ENCODE data around the gene MOGAT3.

MOGAT3 gene, protein sequence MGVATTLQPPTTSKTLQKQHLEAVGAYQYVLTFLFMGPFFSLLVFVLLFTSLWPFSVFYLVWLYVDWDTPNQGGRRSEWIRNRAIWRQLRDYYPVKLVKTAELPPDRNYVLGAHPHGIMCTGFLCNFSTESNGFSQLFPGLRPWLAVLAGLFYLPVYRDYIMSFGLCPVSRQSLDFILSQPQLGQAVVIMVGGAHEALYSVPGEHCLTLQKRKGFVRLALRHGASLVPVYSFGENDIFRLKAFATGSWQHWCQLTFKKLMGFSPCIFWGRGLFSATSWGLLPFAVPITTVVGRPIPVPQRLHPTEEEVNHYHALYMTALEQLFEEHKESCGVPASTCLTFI

GRCh38 chr7:101200862-101201599 is at the start of gene MOGAT3:
Gene MOGAT3 (minus strand): TSS chr7:101201036. CDS start chr7:101200854, 182 bp downstream.
- no peak for DNase-seq (ENCODE audit: low read depth)

GRCh38 chr7:101250324-101250723 is 49.5 kb upstream of the MOGAT3 start:
- no peak for DNase-seq (ENCODE audit: low read depth)

DNA sequence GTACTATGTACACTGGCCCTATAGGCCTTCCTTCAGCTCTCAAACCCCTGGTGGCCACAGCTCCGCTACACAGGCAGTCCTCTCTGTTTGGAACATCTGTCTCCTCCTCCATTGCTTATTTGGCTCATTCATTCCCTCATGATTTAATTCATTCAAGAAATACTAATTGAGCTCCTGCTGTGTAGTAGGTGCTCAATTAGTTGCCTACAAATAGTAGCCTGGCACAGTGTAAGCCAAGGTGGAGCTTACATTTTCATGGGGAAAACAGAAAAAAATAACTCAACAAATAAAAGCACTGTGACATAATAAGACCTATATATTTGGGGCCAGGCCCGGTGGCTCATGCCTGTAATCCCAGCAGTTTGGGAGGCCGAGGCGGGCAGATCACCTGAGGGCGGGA is 47.4 kb upstream of the MOGAT3 start:
- no peak for DNase-seq (ENCODE audit: low read depth)

- no peak for DNase-seq (ENCODE audit: low read depth)
Measured at GRCh38 chr7:101245147-101245668, 44.4 kb upstream of the MOGAT3 start.

- peak; percentile 90 for DNase-seq (ENCODE audit: low read depth)
Measured at GRCh38 chr7:101244375-101245146, 43.7 kb upstream of the MOGAT3 start, which contains the start of gene FIS1. Gene FIS1 (minus strand): TSS chr7:101245081. CDS start chr7:101245004, 77 bp downstream.

DNA sequence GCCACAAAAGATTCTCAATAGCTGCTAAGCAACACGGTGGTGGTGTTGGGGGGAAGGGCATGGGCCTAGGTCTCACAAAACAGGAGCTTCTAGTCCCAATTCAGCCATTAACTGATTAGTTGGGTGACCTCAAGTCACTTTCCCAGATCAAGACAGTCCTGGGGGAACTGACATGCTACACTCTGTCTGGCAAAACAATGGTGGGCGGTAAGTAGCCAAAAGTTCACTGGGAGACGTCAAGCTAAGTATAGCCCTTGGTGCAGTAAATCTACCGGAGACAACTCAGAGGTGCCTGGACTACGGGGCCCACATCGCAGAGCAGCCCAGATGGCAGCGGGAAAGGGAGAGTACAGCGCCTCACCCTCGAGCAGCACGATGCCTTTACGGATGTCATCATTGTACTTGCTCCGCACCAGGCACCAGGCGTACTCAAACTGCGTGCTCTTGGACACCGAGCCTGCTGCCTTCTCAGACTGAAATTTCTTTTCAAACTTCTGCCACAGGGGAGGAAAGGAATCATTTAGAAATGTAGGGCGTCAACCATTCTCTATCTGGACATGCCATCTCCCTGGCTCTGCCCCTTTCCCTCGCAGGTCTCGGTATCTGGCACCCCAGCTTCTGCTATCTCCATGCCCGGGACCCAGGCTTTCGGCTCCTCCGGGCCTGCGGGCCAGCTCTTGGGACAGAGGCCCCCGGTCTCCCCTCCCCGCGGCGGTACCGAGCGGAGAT is 43.0 kb upstream of the MOGAT3 start:
- no peak for DNase-seq (ENCODE audit: low read depth)

- DNase-seq (ENCODE audit: low read depth) = no peak
Measured at GRCh38 chr7:101241443-101242349, 40.9 kb upstream of the MOGAT3 start.

- no peak for DNase-seq (ENCODE audit: low read depth)
Measured at GRCh38 chr7:101241015-101241363, 40.2 kb upstream of the MOGAT3 start.

GRCh38 chr7:101240226-101241014 is 39.6 kb upstream of the MOGAT3 start:
- no peak for DNase-seq (ENCODE audit: low read depth)

DNA sequence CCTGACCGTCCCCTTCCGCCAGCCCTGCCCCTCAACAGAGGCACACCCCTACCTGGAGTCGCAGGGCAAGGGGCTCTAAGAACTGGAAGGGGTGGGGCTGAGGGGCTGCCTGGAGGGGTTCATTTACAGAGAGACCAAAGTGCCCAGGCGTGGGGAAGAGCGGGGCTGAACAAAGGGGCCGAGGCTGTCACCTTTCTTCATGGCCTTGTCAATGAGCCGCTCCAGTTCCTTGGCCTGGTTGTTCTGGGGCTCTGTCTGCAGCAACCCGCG is 39.0 kb upstream of the MOGAT3 start:
- no peak for DNase-seq (ENCODE audit: low read depth)

- no peak for DNase-seq (ENCODE audit: low read depth)
Measured at GRCh38 chr7:101239191-101239950, 38.5 kb upstream of the MOGAT3 start.

DNA sequence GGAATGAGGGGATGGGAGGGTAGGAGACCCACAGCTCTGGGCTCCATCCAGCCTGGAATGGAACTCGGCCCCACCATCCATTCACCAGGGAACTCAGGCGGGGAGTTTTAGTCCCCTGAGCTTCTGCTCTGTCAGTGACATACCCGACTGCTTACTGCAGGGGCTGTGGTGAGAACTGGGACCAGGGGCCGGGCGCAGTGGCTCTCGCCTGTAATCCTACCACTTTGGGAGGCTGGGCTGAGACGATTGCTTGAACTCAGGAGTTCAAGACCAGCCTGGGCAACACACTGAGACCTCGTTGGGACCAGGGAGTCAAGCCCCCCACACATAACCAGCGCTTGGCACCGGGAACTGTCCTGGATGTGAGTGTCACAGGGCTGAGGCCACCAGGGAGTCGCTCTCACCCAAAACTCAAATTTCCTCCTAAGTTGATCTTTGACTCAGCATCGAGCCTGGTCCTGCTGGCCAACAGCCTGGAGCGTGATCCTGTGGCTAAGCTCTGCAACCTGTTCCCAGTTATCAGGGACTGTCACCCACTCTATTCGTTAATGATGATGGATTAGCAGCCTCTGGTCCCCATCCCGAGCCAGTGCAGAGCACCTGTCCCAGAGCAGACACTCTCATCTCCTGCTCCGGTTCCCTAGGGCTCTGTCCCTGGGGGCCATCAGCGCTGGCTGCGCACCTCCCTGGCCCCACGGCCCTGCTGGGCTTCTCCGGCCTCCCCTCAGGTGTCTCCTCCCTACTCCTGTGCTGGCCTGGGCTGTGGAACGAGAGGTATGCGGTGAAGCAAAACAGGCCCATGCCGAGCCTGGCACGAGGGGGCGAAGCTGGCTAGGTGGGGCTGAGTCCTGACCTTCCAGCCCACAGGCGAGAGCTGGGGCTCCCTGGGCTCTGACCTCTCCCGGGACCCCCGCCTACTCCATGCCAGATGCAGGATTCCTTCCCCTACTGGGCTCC is 37.7 kb upstream of the MOGAT3 start:
- no peak for DNase-seq (ENCODE audit: low read depth)

GRCh38 chr7:101237206-101238067 is 36.6 kb upstream of the MOGAT3 start, which contains the start of gene CLDN15:
Gene CLDN15 (minus strand): TSS chr7:101237802. CDS start chr7:101237581, 221 bp downstream.
- DNase-seq (ENCODE audit: low read depth) = no peak

DNA sequence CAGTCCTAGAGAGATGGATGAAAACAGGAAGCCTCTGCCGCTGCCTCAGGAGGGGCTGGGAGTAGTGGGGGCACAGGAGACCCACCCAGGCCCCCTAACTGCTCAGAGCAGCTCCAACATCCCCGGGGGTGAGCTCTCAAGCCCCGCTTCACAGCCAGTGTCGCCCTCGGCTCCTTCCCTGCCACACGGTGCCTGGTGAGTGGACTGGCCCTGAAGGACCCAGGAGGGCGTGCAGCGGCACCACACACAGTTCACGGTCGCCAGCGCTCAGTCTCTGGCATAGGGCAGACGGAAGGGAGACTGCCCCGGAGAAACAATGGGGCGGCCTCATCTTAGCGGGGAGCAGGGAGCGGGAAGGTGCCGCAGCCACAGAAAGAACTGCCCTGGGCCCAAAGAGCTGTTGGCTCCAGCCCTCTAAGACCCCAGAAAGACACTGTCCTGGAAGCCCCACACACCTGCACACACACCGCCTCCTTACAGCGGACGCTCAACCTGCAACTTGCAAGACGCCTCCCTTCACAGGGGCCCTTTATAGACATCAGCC is 35.5 kb upstream of the MOGAT3 start:
- DNase-seq (ENCODE audit: low read depth) = no peak

- DNase-seq (ENCODE audit: low read depth) = no peak
Measured at GRCh38 chr7:101235522-101235921, 34.7 kb upstream of the MOGAT3 start.

DNA sequence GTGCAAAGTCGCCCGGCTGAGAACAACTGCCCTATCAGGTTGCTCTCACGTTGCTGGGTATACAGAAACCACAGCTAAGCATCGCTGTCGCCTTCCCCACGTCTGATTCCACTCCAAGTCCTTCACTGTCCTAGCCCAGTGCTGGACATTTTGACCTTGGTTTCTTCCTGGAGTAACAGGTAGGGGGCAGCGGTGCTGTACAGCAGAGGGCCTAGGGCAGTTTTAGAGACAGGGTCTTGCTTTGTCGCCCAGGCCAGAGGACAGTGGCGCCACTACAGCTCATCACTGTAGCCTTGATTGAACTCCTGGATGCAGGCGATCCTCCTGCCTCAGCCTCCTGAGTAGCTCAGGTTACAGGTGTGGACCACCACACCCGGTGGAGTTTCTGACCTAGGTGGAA is 34.2 kb upstream of the MOGAT3 start:
- DNase-seq (ENCODE audit: low read depth) = no peak

GRCh38 chr7:101234636-101235035 is 33.8 kb upstream of the MOGAT3 start:
- no peak for DNase-seq (ENCODE audit: low read depth)

All from stimulated activated CD8-positive, alpha-beta memory T cell treated with anti-CD3 and anti-CD28 coated beads, Interleukin-7, amount 100 ng/mL, for 24 hours (primary cell).